Stimulated activated CD4-positive, alpha-beta T cell treated with anti-CD3 and anti-CD28 coated beads, TNF-alpha, amount 100 ng/mL, for 48 hours (primary cell): ENCODE measurements around the gene RRP36.

Experiments
- DNase-seq, 3 donors: peaks; one replicate each; pipeline ENCODE4 v3.0.0-alpha.2; 2020; ENCODE audit warnings: low read depth in 3 of 3

Gene RRP36

GRCh38 chr6:43006251-43006650 lies 15.2 kb upstream of the RRP36 start:
- no peak for DNase-seq

DNA sequence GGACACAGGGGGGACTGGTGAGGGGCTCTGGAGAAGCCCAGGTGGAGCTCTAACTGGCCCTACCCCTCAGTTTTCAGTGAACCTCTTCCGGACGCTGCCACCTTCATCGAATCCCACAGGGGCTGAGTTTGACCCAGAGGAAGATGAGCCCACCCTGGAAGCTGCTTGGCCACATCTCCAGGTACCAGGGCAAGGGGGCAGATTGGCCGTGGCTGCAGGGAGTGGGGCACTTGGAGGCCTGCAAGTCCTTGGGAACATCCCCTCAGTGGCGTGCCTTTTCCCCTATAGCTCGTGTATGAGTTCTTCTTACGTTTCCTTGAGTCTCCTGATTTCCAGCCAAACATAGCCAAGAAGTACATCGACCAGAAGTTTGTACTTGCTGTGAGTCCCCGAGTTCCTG lies 14.3 kb upstream of the RRP36 start:
- DNase-seq = no peak

GRCh38 chr6:43009124-43009523 lies 12.3 kb upstream of the RRP36 start:
- DNase-seq = peak in 1 of 3 donors; percentile 21

DNA sequence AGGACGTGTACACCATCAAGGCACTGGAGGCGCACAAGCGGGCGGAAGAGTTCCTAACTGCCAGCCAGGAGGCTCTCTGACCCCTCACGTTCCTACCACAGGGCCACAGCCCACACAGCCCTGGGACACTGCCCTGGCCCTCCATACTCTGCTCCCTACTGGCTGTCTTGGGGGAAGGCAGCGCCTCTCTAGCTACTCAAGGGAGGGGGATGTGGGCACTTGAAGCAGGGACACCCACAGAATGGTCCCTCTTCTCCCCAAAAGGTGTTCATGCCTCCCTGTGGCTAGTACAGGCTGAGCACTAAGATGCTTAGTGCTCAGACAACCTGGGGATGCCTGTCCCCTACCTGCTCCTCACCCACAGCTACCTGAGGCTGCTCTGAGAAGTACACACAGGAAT lies 10.2 kb upstream of the RRP36 start:
- no peak for DNase-seq

DNA sequence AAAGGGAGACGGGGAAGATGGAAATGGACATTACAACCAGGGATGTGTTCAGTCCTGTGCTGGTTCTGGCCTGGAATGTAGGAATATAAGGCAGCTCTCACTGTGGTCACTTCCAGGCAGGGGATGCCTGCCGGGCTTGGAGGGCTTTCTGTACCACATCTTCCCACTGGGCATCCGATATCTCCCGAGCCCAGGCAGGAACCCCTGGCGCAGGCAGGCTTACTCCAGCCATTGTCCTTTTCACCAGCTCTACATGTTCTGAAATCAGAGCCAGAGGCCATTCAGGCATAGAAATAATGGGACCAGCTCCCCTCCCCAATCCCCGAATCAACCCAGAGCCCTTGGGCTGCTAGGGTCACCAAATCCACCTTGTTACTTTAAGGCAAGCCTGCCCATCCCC lies 9.1 kb upstream of the RRP36 start:
- no peak for DNase-seq

DNA sequence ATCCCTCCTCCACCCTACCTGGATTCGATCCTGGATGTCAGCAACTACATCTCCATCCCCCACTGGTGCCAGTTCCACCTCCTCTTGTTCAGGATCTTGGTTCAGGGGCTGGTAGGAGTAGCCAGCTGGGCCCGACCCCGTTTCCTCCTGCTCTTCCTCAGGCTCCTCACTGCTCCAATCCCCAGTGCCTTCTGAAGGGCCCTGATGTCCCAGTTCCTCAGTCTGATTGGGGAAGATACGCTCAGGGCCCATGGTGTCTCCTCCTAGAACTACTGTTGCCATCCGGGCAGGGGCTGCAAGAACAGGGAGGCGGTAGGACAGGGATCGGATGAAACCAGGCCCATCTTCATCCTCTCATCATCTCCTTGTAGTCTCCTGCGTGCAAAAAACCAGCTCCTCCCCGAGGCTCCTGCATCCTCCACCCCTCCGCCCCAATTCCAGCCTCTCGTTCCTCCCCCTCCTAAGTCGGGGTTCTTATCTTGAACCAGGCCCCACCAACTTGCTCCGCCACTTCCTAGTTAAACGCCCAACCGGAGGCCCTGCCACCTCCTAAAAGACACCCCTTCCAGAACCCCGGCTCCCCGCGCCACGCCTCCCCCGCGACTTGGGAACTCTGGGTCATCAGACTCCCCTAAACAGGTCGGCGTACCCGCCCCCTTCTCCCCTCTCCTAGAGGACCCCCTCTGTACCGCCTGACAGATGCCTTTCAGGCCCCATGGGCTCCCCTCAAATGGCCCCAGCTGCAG lies 8.2 kb upstream of the RRP36 start:
- peak in 2 of 3 donors; percentile 23 to 36 for DNase-seq

- DNase-seq = peak; percentile 98 to 99 (median 99)
These were observed 7.5 kb upstream of the RRP36 start, which contains the start of the genes KLHDC3 and MEA1 for GRCh38 chr6:43013843-43014433. TSS of gene KLHDC3 (plus strand) at chr6:43014249. CDS start at chr6:43017193, 2,944 bp downstream. TSS of gene MEA1 (minus strand) at chr6:43013946. CDS start at chr6:43013813, 133 bp downstream.

DNA sequence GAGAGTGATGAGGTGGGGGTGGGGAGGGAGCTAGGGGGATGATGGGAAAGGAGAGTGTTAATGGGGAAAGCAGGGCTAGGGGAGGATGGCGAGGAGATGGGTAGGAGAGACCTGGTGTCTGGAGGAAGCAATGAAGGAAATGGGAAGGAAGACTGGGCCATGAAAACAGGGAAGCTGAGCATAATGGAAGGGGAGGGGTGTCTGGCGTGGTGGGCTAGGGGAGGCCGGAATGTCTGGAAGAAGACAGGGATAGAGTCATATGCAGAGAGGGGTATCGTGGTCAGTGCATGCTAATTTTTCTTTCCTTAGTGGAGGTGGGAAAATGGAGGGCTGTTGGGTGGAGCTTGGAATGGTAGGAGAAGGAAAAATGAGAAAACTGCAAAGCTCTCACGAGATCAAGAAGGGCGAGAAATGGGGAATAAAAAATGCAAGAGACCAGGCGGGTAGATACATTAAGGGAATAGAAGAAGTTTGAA lies 7.0 kb upstream of the RRP36 start:
- DNase-seq = no peak

GRCh38 chr6:43016176-43016942 lies 5.1 kb upstream of the RRP36 start:
- DNase-seq = no peak

GRCh38 chr6:43016943-43017334 lies 4.5 kb upstream of the RRP36 start:
- no peak for DNase-seq

DNA sequence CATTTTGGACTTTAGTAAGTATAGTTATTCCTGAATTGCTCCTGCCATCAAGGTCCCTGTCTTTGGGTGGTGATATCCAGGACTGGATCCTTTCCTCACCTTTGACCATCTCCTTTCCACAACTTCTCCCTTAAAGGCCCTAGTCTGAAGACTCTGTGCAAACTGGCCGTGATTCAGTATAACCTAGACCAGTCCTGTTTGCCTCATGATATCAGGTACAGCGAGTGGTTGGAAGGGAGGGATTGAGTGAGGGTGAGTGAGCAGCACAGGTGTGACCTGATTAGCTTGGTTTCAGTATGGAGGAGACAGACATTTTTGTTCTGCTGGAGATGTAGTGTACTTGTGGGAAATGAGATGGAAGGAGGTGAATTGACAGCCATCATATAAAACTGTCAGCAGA lies 2.3 kb upstream of the RRP36 start:
- DNase-seq = no peak

- DNase-seq = no peak
These were observed 1.2 kb upstream of the RRP36 start for GRCh38 chr6:43020052-43020705.

DNA sequence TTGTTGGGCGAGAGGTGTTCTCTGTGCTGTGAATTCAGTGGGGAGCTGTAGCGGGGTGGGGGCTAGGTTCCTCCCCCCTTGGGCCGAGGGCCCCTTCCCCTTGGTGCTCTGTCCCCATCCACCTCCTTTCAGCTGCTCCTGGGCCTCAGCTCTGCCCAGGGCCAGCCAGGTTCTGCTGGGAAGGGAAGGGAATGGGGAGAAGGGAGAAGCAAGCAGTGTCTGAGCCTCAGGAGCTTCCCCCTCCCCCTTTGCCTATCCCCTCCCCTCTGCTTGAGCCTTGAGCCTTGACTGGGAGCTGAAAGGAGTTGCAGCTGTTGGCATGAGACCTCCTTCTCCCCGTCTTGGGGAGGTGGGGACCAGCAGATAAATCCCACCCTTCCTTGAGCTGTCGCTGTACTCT lies 576 bp upstream of the RRP36 start:
- DNase-seq = no peak

DNA sequence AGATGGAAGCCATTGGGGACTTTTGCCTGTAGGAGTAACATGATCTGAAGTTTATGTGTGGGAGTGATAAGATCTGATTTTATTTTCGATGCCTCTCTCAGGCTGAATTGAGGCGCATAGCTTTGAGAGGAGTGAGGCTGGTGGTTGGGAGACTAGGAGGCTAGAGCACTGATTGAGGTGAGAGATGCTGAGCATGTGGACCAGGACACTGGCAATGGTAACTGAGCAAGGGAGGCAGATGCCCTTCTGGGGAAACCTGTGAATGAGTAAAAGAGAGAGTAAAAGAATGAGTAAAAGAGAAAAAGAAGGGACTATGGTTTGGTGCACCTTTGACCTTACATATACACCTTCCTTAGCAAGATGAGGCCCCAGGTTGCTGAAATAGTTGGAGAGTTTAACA lies 3.0 kb downstream of the RRP36 start:
- DNase-seq = no peak

DNA sequence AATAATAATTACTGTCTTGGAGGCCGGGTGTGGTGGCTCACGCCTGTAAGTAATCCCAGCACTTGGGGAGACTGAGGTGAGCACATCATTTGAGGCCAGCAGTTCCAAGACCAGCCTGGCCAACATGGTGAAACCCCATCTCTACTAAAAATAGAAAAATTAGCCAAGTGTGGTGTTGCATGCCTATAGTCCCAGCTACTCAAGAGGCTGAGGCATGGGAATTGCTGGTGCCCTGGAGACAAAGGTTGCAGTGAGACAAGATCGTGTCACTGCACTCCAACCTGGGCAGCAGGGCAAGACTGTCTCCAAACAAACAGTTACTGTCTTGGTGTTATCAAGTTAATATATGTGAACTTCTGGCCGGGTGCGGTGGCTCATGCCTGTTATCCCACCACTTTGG lies 4.9 kb downstream of the RRP36 start:
- no peak for DNase-seq

DNA sequence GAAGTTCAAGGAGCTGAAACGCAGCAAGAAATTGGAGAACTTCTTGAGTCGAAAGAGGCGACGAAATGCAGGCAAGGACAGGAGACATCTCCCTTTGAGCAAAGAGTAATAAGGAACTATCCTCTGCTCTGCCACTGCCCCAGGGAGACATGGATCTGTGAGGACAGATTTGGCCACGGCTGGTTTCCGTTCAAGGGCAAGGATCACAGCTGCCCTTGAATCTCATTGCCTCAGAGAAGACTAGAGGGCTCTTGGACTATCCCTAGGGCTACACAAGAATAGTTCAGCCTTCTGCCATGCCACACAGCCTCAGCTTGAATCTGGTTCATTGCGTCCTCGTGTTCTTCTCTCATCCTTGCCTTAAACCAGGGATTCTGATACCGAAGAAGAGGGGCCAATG lies 7.7 kb downstream of the RRP36 start:
- no peak for DNase-seq

- no peak for DNase-seq
These were observed 10.9 kb downstream of the RRP36 start for GRCh38 chr6:43032326-43032725.

DNA sequence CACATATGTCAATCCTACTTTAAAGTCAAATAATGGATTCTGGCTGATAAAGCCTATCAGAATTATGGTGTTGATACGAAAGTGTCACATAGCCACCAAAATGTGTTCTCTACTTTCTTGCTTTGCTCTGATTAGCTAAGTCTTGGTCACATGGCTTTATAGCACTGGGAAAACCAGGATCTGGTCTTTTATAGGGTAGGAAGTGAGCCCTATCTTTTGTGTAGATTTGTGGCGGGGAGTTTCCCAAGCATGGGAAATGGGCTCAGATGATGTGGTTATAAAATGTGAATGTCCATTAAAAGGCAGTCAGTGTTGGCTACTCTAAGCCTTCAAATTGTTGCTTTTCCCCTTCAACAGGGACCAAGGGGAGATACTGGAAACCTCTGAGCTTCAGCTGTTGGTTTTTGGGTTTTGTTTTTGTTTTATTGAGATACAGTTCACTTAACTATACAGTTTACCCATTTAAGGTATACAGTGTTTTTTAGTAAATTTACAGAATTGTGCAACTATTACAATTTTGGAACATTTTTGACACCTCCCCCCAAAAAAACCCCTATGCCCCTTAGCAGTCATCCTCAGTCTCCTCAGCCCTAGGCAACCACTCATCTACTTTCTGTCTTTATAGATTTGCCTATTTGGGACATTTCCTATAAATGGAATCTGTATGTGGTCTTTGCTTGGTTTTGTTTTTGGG lies 12.2 kb downstream of the RRP36 start:
- DNase-seq = no peak

DNA sequence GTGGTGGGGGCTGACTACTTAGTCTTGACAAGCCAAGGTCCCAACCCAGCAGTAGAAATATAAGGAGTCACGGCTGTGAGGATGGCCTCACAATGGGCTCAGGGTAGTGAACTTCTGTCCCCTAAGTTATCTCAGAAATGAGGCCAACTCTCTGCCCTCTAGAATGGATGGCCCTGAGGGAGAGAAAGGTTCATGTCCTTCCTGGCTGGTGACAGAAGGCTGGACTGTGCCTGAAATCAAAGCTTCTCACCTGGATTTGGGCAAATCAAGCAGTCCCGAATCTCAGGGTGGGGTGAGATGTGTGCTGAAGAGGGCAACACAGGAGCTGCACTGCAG lies 12.7 kb downstream of the RRP36 start:
- DNase-seq = no peak

DNA sequence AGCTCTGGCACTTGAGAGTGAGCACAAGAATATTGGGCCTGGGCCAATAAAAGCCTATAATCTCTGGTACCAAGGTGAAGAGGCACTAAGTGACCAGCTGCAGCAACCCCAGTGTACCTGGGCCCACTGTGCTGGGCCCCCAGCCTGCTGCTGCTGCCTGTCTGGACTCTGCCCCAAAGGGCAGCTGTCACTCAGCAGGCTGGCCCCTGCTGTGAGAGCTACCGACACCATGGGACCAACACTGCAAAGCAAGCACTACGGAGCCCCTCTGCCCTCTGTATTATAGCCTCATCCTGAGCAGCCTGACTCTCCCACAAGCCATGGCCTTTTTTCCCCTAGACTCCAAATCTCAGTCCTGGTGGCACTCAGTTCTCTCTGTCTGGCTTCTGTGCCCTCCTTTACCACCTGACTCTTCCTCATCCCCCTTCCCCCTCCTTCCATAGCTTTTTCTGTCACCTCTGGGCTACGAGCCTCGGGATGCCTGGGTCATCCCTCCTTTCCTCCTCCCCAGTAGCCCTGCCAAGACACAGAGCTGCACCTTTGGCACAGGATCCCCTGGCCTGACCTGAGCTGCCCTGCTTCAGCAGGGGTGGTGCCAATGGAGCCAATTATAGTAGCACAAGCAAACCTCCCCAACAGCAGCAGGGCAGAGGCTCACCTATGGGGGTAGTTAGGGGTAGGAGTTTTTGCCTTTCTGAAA lies 14.2 kb downstream of the RRP36 start:
- no peak for DNase-seq

- no peak for DNase-seq
These were observed 15.3 kb downstream of the RRP36 start for GRCh38 chr6:43036712-43037111.
